NCI-H345 treated with DMSO at 0.1 percent for 48 hours (cell line): ENCODE results near the gene MTRFR.

Source experiments
- DNase-seq: peaks from one replicate; lab custom pipeline; 2025; ENCODE audit not compliant: unreplicated experiment; lab: John Stamatoyannopoulos, UW

The MTRFR gene

GRCh38 chr12:123270214-123271000 is 37.2 kb downstream of the MTRFR start:
- no peak for DNase-seq

- DNase-seq, result peak; percentile 6
Observed at GRCh38 chr12:123271001-123271668, 37.9 kb downstream of the MTRFR start.

GRCh38 chr12:123273166-123273565 is 39.9 kb downstream of the MTRFR start:
- no peak for DNase-seq

GRCh38 chr12:123278101-123278627 is 44.9 kb downstream of the MTRFR start:
- no peak for DNase-seq

- no peak for DNase-seq
Observed at GRCh38 chr12:123280971-123281370, 47.7 kb downstream of the MTRFR start.

- no peak for DNase-seq
Observed at GRCh38 chr12:123282111-123282510, 48.9 kb downstream of the MTRFR start.

- DNase-seq, result no peak
Observed at GRCh38 chr12:123283461-123283860, 50.2 kb downstream of the MTRFR start.

- DNase-seq, result no peak
Observed at GRCh38 chr12:123284669-123285068, 51.4 kb downstream of the MTRFR start.

GRCh38 chr12:123286652-123287373 is 53.6 kb downstream of the MTRFR start:
- no peak for DNase-seq

GRCh38 chr12:123288751-123289346 is 55.6 kb downstream of the MTRFR start:
- DNase-seq, result no peak

GRCh38 chr12:123289911-123290310 is 56.7 kb downstream of the MTRFR start:
- DNase-seq, result no peak

GRCh38 chr12:123293178-123293760 is 60.0 kb downstream of the MTRFR start:
- DNase-seq, result no peak

- DNase-seq, result no peak
Observed at GRCh38 chr12:123305136-123305535, 71.9 kb downstream of the MTRFR start.

GRCh38 chr12:123306200-123306599 is 73.0 kb downstream of the MTRFR start:
- DNase-seq, result no peak
